ENCODE results near the gene HIF1AN. TPM values are rescaled to one million over a fixed set of nuclear protein-coding genes. Genes with fewer than 3 reads are reported as not detected.
"Not testable (repeated sequence)": the region's sequence is repeated elsewhere in the genome, so short reads cannot be mapped to it uniquely, and the experiment has no call there.

HIF1AN gene
- polyA plus RNA-seq, 1 donor (not counting 4 experiments of a cell fraction or from before 2014, with no cell fraction given) = 16.8 TPM

DNA sequence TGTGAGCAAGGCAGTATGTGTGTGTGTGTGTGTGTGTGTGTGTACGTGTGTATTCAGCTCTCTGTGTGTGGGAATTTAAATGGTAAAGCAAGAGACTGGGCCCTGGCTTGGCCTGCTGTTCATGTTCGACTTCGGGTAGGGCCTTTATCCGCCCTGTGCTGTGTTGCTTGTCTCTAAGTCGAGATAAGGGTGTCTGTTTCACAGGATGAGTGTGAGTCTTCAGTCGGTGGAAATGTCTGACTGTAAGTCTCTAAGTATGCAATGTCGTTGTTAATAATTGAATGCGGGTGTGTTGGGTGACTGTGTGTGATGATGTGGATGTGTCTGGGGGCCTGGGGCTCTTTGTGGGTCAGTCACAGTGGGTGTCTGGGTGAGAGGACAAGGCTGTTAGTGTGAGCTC, 34.8 kb downstream of the HIF1AN start:
- Histone ChIP-seq H3K9me3 (ENCODE audit: control insufficient read depth, low read depth, low read length) (no peaks in the 10 kb centered on the region), H3K4me1 (ENCODE audit: control insufficient read depth, extremely low read depth, insufficient read depth, low read length) (no peaks in the 10 kb centered on the region), H2AFZ (ENCODE audit: control insufficient read depth, low read length) (no peak overlapping the region), H3K79me2 (ENCODE audit: control insufficient read depth, insufficient read depth, low read length) (no peaks in the 10 kb centered on the region), H3K27ac (ENCODE audit: control insufficient read depth, insufficient read depth, low read length) (no peak overlapping the region), H4K20me1 (ENCODE audit: control insufficient read depth, extremely low read depth, insufficient read depth, low read length) (no peaks in the 10 kb centered on the region), H3K36me3 (ENCODE audit: control insufficient read depth in 2 of 2, extremely low read depth in 1 of 2, insufficient read depth in 2 of 2, low read length in 2 of 2) (no peaks in the 10 kb centered on the region), H3K4me3 (ENCODE audit: control insufficient read depth in 2 of 3, extremely low read depth in 1 of 3, insufficient read depth in 2 of 3, low read depth in 1 of 3, low read length in 3 of 3) (no peak overlapping the region), H3K27me3 (ENCODE audit: control insufficient read depth, extremely low read depth, insufficient read depth, low read length) (peaks cover 48% of the 10 kb centered on the region), H3K9ac (ENCODE audit: control insufficient read depth, extremely low read depth, insufficient read depth, low read length) (no peak overlapping the region), H3K4me2 (ENCODE audit: control insufficient read depth, extremely low read depth, insufficient read depth, low read depth, low read length) (no peak overlapping the region), H3K9me1 (ENCODE audit: control insufficient read depth, extremely low read depth, insufficient read depth, low read length) (no peaks in the 10 kb centered on the region)
- dilution Hi-C loops (cut with MboI; ENCODE audit: extremely low pct_ligation_motif_present, low sequenced_read_pairs) = loop anchor here (25.0 kb wide), 1 partner anchor 317 kb away; no protein-coding TSS in a partner anchor
- DNase-seq (ENCODE audit: low read depth, low spot score) (no peak), FAIRE-seq (no peak)
- TF ChIP-seq, protein P1, sequence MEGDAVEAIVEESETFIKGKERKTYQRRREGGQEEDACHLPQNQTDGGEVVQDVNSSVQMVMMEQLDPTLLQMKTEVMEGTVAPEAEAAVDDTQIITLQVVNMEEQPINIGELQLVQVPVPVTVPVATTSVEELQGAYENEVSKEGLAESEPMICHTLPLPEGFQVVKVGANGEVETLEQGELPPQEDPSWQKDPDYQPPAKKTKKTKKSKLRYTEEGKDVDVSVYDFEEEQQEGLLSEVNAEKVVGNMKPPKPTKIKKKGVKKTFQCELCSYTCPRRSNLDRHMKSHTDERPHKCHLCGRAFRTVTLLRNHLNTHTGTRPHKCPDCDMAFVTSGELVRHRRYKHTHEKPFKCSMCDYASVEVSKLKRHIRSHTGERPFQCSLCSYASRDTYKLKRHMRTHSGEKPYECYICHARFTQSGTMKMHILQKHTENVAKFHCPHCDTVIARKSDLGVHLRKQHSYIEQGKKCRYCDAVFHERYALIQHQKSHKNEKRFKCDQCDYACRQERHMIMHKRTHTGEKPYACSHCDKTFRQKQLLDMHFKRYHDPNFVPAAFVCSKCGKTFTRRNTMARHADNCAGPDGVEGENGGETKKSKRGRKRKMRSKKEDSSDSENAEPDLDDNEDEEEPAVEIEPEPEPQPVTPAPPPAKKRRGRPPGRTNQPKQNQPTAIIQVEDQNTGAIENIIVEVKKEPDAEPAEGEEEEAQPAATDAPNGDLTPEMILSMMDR (optimal IDR thresholded peaks at IDR 0.05 in 1 of 3, IDR thresholded peaks at IDR 0.05 in 1 of 3, conservative IDR thresholded peaks at IDR 0.05 in 1 of 3; ENCODE audit: extremely low read depth in 1 of 3, insufficient read depth in 2 of 3, low read length in 3 of 3) = no peak
- no peak for TF ChIP-seq EZH2 (IDR thresholded peaks at IDR 0.05; ENCODE audit: low read length)

DNA sequence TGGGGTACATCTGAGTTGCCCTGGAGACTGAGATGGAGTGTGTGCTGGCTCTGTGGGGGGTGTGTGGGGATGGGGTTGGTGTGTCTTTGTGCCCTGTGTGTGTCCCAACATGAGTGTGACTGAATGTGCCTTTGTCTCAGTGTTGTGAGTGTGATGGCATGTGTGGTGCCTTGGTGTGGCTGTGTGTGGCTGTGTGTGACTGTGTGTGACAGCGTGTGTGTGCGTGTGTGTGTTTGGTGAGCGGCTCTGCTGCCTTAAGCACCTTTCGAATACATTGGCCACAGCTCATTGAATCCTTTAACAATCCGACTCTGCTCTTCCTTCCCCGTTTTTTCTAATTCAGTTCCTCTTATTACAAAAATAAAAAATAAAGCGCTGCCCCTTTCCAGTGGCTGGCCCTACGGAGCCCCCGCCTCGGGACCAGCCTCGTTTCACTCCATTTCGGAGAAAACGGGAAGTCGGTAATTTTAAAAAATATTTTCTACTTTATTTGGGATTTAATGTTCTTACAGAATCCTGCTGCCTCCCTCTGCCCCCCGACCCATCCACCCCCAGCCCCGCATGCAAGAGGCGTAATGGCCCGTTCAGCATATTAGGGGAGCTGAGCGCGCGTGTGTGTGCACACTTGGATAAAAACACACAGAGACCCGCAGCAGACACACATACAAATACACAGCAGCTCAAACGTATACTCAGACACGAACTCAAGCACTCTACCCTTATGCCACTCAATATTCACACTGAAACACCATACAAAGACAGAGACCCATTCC, 35.5 kb downstream of the HIF1AN start:
- no peaks in the 10 kb centered on the region for H3K9me1 ChIP-seq (ENCODE audit: control insufficient read depth, extremely low read depth, insufficient read depth, low read length)
- FAIRE-seq (no peak), DNase-seq (ENCODE audit: low read depth, low spot score) (no peak)
- no peak overlapping the region for H3K4me3 ChIP-seq (ENCODE audit: control insufficient read depth in 2 of 3, extremely low read depth in 1 of 3, insufficient read depth in 2 of 3, low read depth in 1 of 3, low read length in 3 of 3)
- H3K9me3 ChIP-seq (ENCODE audit: control insufficient read depth, low read depth, low read length) = no peaks in the 10 kb centered on the region
- no peak overlapping the region for H3K4me2 ChIP-seq (ENCODE audit: control insufficient read depth, extremely low read depth, insufficient read depth, low read depth, low read length)
- H3K79me2 ChIP-seq (ENCODE audit: control insufficient read depth, insufficient read depth, low read length) = no peaks in the 10 kb centered on the region
- no peak overlapping the region for H3K9ac ChIP-seq (ENCODE audit: control insufficient read depth, extremely low read depth, insufficient read depth, low read length)
- peaks cover 45% of the 10 kb centered on the region for H3K27me3 ChIP-seq (ENCODE audit: control insufficient read depth, extremely low read depth, insufficient read depth, low read length)
- TF ChIP-seq, protein P1 (optimal IDR thresholded peaks at IDR 0.05 in 1 of 3, IDR thresholded peaks at IDR 0.05 in 1 of 3, conservative IDR thresholded peaks at IDR 0.05 in 1 of 3; ENCODE audit: extremely low read depth in 1 of 3, insufficient read depth in 2 of 3, low read length in 3 of 3) = no peak
- TF ChIP-seq EZH2 (IDR thresholded peaks at IDR 0.05; ENCODE audit: low read length) = no peak
- no peaks in the 10 kb centered on the region for H3K4me1 ChIP-seq (ENCODE audit: control insufficient read depth, extremely low read depth, insufficient read depth, low read length)
- H4K20me1 ChIP-seq (ENCODE audit: control insufficient read depth, extremely low read depth, insufficient read depth, low read length) = no peaks in the 10 kb centered on the region
- H3K36me3 ChIP-seq (ENCODE audit: control insufficient read depth in 2 of 2, extremely low read depth in 1 of 2, insufficient read depth in 2 of 2, low read length in 2 of 2) = no peaks in the 10 kb centered on the region
- dilution Hi-C loops (cut with MboI; ENCODE audit: extremely low pct_ligation_motif_present, low sequenced_read_pairs) = loop anchor here (25.0 kb wide), 1 partner anchor 316 kb away; no protein-coding TSS in a partner anchor
- no peak overlapping the region for H2AFZ ChIP-seq (ENCODE audit: control insufficient read depth, low read length)
- no peak overlapping the region for H3K27ac ChIP-seq (ENCODE audit: control insufficient read depth, insufficient read depth, low read length)

DNA sequence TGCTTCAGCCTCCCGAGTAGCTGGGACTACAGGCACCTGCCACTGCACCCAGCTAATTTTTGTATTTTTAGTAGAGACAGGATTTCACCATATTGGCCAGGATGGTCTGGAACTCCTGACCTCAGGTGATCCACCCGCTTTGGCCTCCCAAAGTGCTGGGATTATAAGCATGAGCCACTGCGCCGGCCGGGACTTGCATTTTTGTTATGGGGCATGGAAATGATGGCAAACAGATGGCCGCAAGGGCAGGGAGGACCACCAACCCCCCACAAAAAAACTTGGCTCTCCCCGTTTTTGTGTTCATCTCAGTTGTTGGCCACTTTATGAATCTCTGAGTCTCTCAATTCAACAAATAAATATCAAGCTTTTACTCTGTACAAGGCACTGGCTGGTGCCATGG, 39.4 kb downstream of the HIF1AN start:
- H3K36me3 ChIP-seq (ENCODE audit: control insufficient read depth in 2 of 2, extremely low read depth in 1 of 2, insufficient read depth in 2 of 2, low read length in 2 of 2); H3K79me2 ChIP-seq (ENCODE audit: control insufficient read depth, insufficient read depth, low read length); FAIRE-seq; H3K9me3 ChIP-seq (ENCODE audit: control insufficient read depth, low read depth, low read length); H2AFZ ChIP-seq (ENCODE audit: control insufficient read depth, low read length); H4K20me1 ChIP-seq (ENCODE audit: control insufficient read depth, extremely low read depth, insufficient read depth, low read length); H3K9ac ChIP-seq (ENCODE audit: control insufficient read depth, extremely low read depth, insufficient read depth, low read length); H3K4me2 ChIP-seq (ENCODE audit: control insufficient read depth, extremely low read depth, insufficient read depth, low read depth, low read length); H3K4me1 ChIP-seq (ENCODE audit: control insufficient read depth, extremely low read depth, insufficient read depth, low read length); H3K9me1 ChIP-seq (ENCODE audit: control insufficient read depth, extremely low read depth, insufficient read depth, low read length); H3K4me3 ChIP-seq (ENCODE audit: control insufficient read depth in 2 of 3, extremely low read depth in 1 of 3, insufficient read depth in 2 of 3, low read depth in 1 of 3, low read length in 3 of 3); dilution Hi-C loops (cut with MboI; ENCODE audit: extremely low pct_ligation_motif_present, low sequenced_read_pairs); DNase-seq (ENCODE audit: low read depth, low spot score); H3K27ac ChIP-seq (ENCODE audit: control insufficient read depth, insufficient read depth, low read length): not testable (repeated sequence)
- H3K27me3 ChIP-seq (ENCODE audit: control insufficient read depth, extremely low read depth, insufficient read depth, low read length) = peaks cover 21% of the 10 kb centered on the region

Data from keratinocyte (primary cell).